ENCODE results near the gene ADGRG6.
A peak's percentile ranks its signal among the peaks of the same experiment; 100 is the strongest.

The ADGRG6 gene

DNA sequence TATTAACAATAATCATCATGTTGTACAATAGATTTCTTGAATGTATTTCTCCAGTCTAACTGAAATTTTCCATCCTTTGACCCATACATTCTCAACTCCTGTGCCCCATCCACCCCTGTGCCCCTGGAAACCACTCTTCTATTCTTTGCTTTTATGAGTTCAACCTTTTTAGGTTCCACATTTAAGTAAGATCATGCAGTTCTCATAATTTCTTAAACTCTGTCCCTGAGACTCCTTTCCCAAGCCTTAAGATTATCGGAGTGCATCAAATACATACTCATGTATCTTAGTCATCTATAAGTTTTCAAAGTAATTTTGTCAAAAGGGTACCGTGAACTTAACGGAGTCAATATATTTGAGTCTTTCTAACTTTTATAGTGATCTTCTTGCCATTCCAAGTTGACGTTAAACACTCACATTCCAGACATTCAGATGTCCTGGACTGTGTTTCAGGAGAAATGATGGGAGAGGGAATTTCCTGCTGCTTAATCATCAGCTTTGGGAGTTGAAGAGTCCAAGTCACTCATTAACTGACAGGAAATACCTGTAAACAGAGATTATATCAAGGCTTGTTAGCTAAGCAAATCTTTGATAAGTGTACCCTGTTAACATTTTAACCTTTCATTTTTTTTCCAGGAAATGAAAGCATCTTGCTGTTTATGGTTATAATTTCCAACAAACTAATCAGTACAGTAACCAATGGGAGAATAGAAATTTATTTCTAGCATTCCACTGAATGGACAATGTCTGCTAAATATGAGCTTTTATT lies 73.3 kb downstream of the ADGRG6 start:
- no peak for TF ChIP-seq POLR2A (IDR thresholded peaks at IDR 0.05; ENCODE audit: low read depth, low read length)
- DNase-seq (ENCODE audit: insufficient read length, low spot score) (no peak), FAIRE-seq (peak; percentile 91)

- FAIRE-seq: no peak
- DNase-seq (ENCODE audit: insufficient read length, low spot score): no peak
- TF ChIP-seq POLR2A (IDR thresholded peaks at IDR 0.05; ENCODE audit: low read depth, low read length): no peak
Measured at GRCh38 chr6:142376115-142376514, 74.3 kb downstream of the ADGRG6 start.

GRCh38 chr6:142376800-142377496 lies 75.1 kb downstream of the ADGRG6 start:
- TF ChIP-seq POLR2A (IDR thresholded peaks at IDR 0.05; ENCODE audit: low read depth, low read length): no peak
- DNase-seq (ENCODE audit: insufficient read length, low spot score): no peak
- FAIRE-seq: no peak

- FAIRE-seq: no peak
- DNase-seq (ENCODE audit: insufficient read length, low spot score): no peak
- no peak for TF ChIP-seq POLR2A (IDR thresholded peaks at IDR 0.05; ENCODE audit: low read depth, low read length)
Measured at GRCh38 chr6:142377497-142377848, 75.7 kb downstream of the ADGRG6 start.

- DNase-seq (ENCODE audit: insufficient read length, low spot score): no peak
- no peak for TF ChIP-seq POLR2A (IDR thresholded peaks at IDR 0.05; ENCODE audit: low read depth, low read length)
- FAIRE-seq: peak; percentile 11
Measured at GRCh38 chr6:142378138-142378875, 76.5 kb downstream of the ADGRG6 start.

- TF ChIP-seq POLR2A (IDR thresholded peaks at IDR 0.05; ENCODE audit: low read depth, low read length): no peak
Measured at GRCh38 chr6:142380626-142381025, 78.8 kb downstream of the ADGRG6 start.

GRCh38 chr6:142381181-142381580 lies 79.4 kb downstream of the ADGRG6 start:
- FAIRE-seq: no peak
- no peak for TF ChIP-seq POLR2A (IDR thresholded peaks at IDR 0.05; ENCODE audit: low read depth, low read length)
- no peak for DNase-seq (ENCODE audit: insufficient read length, low spot score)

More at GRCh38 chr6:142380626-142381025, 78.8 kb downstream of the ADGRG6 start:
- no peak for DNase-seq (ENCODE audit: insufficient read length, low spot score)
- FAIRE-seq: no peak

DNA sequence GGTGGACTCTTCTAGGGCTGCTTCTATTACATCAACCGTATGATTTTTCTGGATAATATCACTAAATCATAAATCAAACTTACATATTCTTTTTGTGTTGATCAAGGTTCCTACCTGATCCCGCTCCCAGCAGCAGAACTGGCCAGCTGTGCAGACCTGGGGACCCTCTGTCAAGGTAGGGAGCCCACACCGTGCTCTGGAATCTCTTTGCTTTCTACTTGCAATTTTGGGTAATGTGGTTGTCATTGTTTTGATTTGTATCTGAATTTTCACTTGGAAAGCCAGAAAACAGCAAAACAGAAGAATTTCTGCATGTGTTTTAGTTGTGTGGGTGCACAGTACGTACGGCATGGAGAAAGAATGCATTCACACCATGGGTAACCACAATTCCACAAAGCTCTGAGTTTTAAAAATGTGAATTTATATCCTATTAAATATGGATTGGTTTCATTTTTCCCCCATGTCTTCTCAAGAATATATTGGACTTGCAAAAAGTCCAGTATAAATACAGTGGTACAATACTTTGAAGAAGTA lies 80.1 kb downstream of the ADGRG6 start:
- FAIRE-seq (no peak), DNase-seq (ENCODE audit: insufficient read length, low spot score) (no peak)
- TF ChIP-seq POLR2A (IDR thresholded peaks at IDR 0.05; ENCODE audit: low read depth, low read length): no peak

GRCh38 chr6:142384519-142385254 lies 82.9 kb downstream of the ADGRG6 start:
- TF ChIP-seq POLR2A (IDR thresholded peaks at IDR 0.05; ENCODE audit: low read depth, low read length): no peak
- no peak for DNase-seq (ENCODE audit: insufficient read length, low spot score)
- FAIRE-seq: no peak

DNA sequence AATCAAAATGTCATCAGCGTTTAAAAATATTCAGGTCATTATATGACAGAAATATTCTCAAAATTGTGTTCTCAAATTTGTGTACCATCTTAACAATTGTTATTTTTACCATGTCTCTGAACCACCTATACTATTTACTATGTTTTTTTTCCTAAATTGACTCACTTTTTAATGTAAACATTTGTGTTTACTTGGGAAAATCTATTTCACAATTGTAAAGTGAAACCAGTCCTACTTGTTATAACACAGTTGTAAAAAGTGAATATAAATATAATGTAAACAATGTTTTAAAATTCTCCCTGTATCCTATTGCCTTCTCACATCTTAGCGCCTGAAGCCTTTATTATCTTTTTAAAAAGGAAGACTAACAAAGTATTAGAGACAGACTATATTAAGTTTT lies 83.5 kb downstream of the ADGRG6 start:
- TF ChIP-seq POLR2A (IDR thresholded peaks at IDR 0.05; ENCODE audit: low read depth, low read length): no peak
- no peak for FAIRE-seq
- no peak for DNase-seq (ENCODE audit: insufficient read length, low spot score)

- FAIRE-seq: no peak
- no peak for DNase-seq (ENCODE audit: insufficient read length, low spot score)
- TF ChIP-seq POLR2A (IDR thresholded peaks at IDR 0.05; ENCODE audit: low read depth, low read length): no peak
Measured at GRCh38 chr6:142386657-142387056, 84.8 kb downstream of the ADGRG6 start.

DNA sequence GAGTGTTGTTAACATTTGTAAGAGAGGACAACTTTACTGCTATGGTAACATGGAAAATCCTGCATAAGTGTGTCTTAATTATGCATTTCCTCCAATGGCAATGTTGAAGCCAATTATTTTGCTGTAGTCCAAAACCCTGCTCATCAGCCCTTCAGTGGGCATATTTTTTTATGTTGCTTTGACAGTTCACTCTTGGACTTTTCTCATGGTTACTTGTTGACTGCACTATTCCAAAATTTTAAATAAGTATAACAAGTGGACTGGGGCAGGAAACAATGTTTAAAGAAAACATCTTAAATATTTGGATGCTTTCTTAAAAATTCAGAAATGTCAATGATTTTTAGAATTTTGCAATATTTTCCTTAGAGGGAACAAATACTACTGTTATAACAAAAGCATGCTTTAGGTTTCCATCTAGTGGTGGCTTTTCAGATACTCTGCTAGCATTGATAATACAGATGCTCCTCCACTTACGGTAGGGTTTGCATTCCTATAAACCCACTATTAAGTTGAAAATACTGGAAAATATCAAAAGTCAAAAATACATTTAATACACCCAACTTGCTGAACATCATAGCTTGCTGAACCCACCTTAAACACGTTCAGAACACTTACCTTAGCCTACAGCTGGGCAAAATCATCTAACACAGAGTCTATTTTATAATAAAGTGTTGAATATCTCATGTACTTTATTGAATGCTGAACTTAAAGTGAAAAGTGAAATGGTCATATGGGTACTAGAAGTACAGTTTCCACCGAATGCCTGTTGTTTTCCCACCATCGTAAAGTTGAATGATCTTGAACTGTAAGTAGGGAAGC lies 86.4 kb downstream of the ADGRG6 start:
- FAIRE-seq (no peak), DNase-seq (ENCODE audit: insufficient read length, low spot score) (no peak)
- TF ChIP-seq POLR2A (IDR thresholded peaks at IDR 0.05; ENCODE audit: low read depth, low read length): no peak

- DNase-seq (ENCODE audit: insufficient read length, low spot score) (no peak), FAIRE-seq (no peak)
- no peak for TF ChIP-seq POLR2A (IDR thresholded peaks at IDR 0.05; ENCODE audit: low read depth, low read length)
Measured at GRCh38 chr6:142395266-142395665, 93.5 kb downstream of the ADGRG6 start.
